Measurements from ENCODE around the gene MKRN2. TPM values are rescaled to one million over a fixed set of nuclear protein-coding genes. Genes with fewer than 3 reads are reported as not detected.

The MKRN2 gene
- total RNA-seq, 4 donors from 2014 or later, result 23.4 to 26.6 (median 24.6) TPM

- peaks cover 2% of the 10 kb centered on the region for H3K4me1 ChIP-seq
- no peak for DNase-seq (ENCODE audit: low spot score in 2 of 2)
- peaks cover 9% of the 10 kb centered on the region for H3K36me3 ChIP-seq
- WGBS, result 89% methylated on average over 5 of the region's 5 CpGs
- H3K9me3 ChIP-seq, result no peaks in the 10 kb centered on the region
- TF ChIP-seq EP300 (IDR thresholded peaks at IDR 0.05) (no peak), CTCF (IDR thresholded peaks at IDR 0.05) (no peak), POLR2A (IDR thresholded peaks at IDR 0.05) (no peak), POLR2AphosphoS5 (IDR thresholded peaks at IDR 0.05) (no peak)
- H3K4me3 ChIP-seq, result no peak overlapping the region
- H3K27me3 ChIP-seq, result no peaks in the 10 kb centered on the region
- H3K27ac ChIP-seq, result no peak overlapping the region
Observed at GRCh38 chr3:12513694-12514446, 43.0 kb upstream of the MKRN2 start.

- Histone ChIP-seq H3K27me3 (no peaks in the 10 kb centered on the region), H3K9me3 (no peaks in the 10 kb centered on the region), H3K36me3 (peaks cover 6% of the 10 kb centered on the region), H3K27ac (no peak overlapping the region), H3K4me1 (no peaks in the 10 kb centered on the region), H3K4me3 (no peak overlapping the region)
- DNase-seq (ENCODE audit: low spot score in 2 of 2), result no peak
- TF ChIP-seq EP300 (IDR thresholded peaks at IDR 0.05) (no peak), POLR2AphosphoS5 (IDR thresholded peaks at IDR 0.05) (no peak), CTCF (IDR thresholded peaks at IDR 0.05) (no peak), POLR2A (IDR thresholded peaks at IDR 0.05) (no peak)
Observed at GRCh38 chr3:12515631-12516030, 41.3 kb upstream of the MKRN2 start.

GRCh38 chr3:12516873-12517272, 40.0 kb upstream of the MKRN2 start:
- WGBS, result 94% methylated on average over 11 of the region's 11 CpGs
- Histone ChIP-seq H3K27me3 (no peaks in the 10 kb centered on the region), H3K4me1 (no peaks in the 10 kb centered on the region), H3K4me3 (no peak overlapping the region), H3K36me3 (peaks cover 14% of the 10 kb centered on the region), H3K27ac (no peak overlapping the region), H3K9me3 (no peaks in the 10 kb centered on the region)
- TF ChIP-seq EP300 (IDR thresholded peaks at IDR 0.05), result no peak
- no peak for TF ChIP-seq POLR2AphosphoS5 (IDR thresholded peaks at IDR 0.05)
- TF ChIP-seq POLR2A (IDR thresholded peaks at IDR 0.05), result no peak
- TF ChIP-seq CTCF (IDR thresholded peaks at IDR 0.05), result no peak
- no peak for DNase-seq (ENCODE audit: low spot score in 2 of 2)

- H3K9me3 ChIP-seq, result no peaks in the 10 kb centered on the region
- no peak for TF ChIP-seq POLR2A (IDR thresholded peaks at IDR 0.05)
- TF ChIP-seq EP300 (IDR thresholded peaks at IDR 0.05), result no peak
- no peak for TF ChIP-seq CTCF (IDR thresholded peaks at IDR 0.05)
- no peak for TF ChIP-seq POLR2AphosphoS5 (IDR thresholded peaks at IDR 0.05)
- H3K27me3 ChIP-seq, result no peaks in the 10 kb centered on the region
- peaks cover 18% of the 10 kb centered on the region for H3K36me3 ChIP-seq
- no peak overlapping the region for H3K27ac ChIP-seq
- no peak for DNase-seq (ENCODE audit: low spot score in 2 of 2)
- 81% methylated on average over 6 of the region's 6 CpGs for WGBS
- H3K4me3 ChIP-seq, result no peak overlapping the region
- no peaks in the 10 kb centered on the region for H3K4me1 ChIP-seq
Observed at GRCh38 chr3:12518261-12519028, 38.4 kb upstream of the MKRN2 start.

DNA sequence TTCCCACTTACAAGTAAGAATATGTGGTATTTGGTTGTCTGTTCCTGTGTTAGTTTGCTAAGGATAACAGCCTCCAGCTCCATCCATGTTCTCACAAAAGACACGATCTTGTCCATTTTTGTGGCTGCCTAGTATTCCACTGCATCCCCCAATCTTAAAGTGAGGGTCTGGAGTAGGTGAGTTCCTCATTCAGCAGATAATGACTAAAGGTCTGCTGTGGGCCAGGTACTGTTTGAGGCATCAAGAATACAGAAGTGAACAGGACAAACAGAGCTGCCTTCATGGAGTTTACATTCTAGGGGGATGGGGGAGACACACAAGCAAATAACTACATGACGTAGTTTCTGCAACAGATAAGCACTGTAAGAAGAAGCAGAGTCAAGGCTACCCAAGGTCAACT, 35.9 kb upstream of the MKRN2 start:
- WGBS, result 95% methylated on average over 2 of the region's 2 CpGs
- no peaks in the 10 kb centered on the region for H3K9me3 ChIP-seq
- H3K27me3 ChIP-seq, result no peaks in the 10 kb centered on the region
- H3K27ac ChIP-seq, result no peak overlapping the region
- DNase-seq (ENCODE audit: low spot score in 2 of 2), result no peak
- H3K4me1 ChIP-seq, result no peaks in the 10 kb centered on the region
- H3K4me3 ChIP-seq, result no peak overlapping the region
- TF ChIP-seq CTCF (IDR thresholded peaks at IDR 0.05), result no peak
- TF ChIP-seq POLR2AphosphoS5 (IDR thresholded peaks at IDR 0.05), result no peak
- TF ChIP-seq EP300 (IDR thresholded peaks at IDR 0.05), result no peak
- TF ChIP-seq POLR2A (IDR thresholded peaks at IDR 0.05), result no peak
- peaks cover 25% of the 10 kb centered on the region for H3K36me3 ChIP-seq
